ENCODE data around the gene ENPP1. TPM values are rescaled to one million over a fixed set of nuclear protein-coding genes. Genes with fewer than 3 reads are reported as not detected.

Gene ENPP1
- total and polyA plus RNA-seq, 8 donors = 4.8 to 46.6 (median 18.7) TPM

DNA sequence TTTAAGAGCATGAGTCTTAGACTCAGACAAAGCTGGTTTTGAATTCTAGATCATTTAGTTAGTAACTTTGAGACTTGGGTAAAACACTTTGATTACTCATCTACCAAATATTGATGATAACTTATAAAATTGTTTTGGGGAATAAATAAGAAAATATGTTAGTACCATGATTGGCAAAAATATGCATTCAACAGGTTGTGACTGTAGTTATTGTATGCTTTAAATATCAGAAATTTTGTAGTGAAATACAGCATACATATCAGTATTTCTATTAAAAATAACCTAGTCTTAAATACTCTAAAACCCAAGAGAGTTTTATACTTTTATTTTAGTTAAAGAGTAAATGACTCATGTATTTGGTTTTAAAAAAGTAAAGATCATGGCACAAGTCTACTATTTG is 68.7 kb downstream of the ENPP1 start:
- no peak overlapping the region for H3K4me3 ChIP-seq
- peaks cover 0 to 22% (median 5%) of the 10 kb centered on the region in 3 donors for H3K4me1 ChIP-seq
- peak overlapping the region in 1 of 4 donors; percentile 64 for H3K27ac ChIP-seq
- TF ChIP-seq, protein P1, sequence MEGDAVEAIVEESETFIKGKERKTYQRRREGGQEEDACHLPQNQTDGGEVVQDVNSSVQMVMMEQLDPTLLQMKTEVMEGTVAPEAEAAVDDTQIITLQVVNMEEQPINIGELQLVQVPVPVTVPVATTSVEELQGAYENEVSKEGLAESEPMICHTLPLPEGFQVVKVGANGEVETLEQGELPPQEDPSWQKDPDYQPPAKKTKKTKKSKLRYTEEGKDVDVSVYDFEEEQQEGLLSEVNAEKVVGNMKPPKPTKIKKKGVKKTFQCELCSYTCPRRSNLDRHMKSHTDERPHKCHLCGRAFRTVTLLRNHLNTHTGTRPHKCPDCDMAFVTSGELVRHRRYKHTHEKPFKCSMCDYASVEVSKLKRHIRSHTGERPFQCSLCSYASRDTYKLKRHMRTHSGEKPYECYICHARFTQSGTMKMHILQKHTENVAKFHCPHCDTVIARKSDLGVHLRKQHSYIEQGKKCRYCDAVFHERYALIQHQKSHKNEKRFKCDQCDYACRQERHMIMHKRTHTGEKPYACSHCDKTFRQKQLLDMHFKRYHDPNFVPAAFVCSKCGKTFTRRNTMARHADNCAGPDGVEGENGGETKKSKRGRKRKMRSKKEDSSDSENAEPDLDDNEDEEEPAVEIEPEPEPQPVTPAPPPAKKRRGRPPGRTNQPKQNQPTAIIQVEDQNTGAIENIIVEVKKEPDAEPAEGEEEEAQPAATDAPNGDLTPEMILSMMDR (IDR thresholded peaks at IDR 0.05) = no peak
- intact Hi-C loops (cut with DNase I) = no loop called here
- no peaks in the 10 kb centered on the region for H3K27me3 ChIP-seq
- no peak for DNase-seq
- no peaks in the 10 kb centered on the region for H3K36me3 ChIP-seq
- ATAC-seq = no peak
- no peaks in the 10 kb centered on the region for H3K9me3 ChIP-seq
- FAIRE-seq = no peak

DNA sequence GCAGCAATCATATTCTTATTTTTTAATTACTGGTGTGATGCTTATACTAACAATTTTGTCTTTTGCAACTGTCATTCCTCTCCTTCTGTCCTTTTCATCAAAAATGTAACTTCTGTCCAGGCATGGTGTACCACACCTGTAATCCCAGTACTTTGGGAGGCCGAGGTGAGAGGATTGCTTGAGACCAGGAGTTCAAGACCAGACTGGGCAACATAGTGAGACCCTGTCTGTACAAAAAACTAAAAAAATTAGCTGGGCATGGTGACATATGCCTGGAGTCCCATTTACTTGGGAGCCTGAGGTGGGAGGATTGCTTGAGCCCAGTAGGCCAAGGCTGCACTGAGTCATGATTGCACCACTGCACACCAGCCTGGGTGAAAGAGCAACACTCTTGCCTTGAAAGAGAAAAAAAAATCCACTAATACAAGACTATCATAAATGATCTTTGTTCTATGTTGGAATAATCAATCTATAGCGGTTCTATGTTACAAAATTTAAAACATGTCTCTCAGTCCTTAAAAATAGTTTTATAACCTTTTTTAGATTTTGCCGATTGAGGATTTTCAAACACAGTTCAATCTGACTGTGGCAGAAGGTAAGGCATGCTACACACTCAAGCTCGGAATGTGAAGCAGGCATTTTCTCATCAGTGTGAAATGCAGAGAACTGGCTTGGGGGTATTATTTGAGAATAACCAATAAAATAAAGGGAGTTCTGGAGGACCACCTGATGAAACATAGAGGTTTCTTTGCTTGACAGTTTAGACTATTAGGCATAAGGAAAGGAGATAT is 70.4 kb downstream of the ENPP1 start:
- FAIRE-seq (no peak), DNase-seq (peak in 1 of 6 donors; percentile 29), ATAC-seq (no peak)
- WGBS, 2 donors = 93% methylated on average over 4 of the region's 4 CpGs
- Histone ChIP-seq H3K9me3 (no peaks in the 10 kb centered on the region), H3K27me3 (no peaks in the 10 kb centered on the region), H3K4me1 (peaks cover 0 to 25% (median 5%) of the 10 kb centered on the region in 3 donors), H3K36me3 (no peaks in the 10 kb centered on the region), H3K4me3 (no peak overlapping the region), H3K27ac (no peak overlapping the region)
- intact Hi-C loops (cut with DNase I) = no loop called here
- TF ChIP-seq, protein P1 (IDR thresholded peaks at IDR 0.05) = no peak

DNA sequence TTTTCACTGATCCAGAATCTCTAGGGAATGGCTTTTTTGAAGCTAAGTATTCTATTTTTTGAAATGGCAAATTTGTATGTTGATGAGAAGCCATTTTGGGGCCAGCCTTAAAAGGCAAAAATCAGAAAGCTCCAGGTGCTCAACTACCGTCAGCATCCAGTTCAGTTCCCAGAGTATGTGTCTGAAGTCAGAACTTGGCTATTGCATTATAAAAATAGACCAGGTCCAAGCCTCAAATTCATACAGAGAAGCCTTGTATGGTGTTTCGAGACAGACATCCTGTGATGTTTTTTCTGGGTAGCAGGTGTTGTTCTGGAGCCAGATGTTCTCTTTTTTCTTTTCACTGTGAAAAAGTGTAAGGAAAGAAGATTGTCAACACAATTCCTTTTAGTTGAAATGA is 75.2 kb downstream of the ENPP1 start:
- TF ChIP-seq, protein P1 (IDR thresholded peaks at IDR 0.05) = no peak
- no peak for FAIRE-seq
- intact Hi-C loops (cut with DNase I) = no loop called here
- WGBS, 2 donors = 42 to 43% methylated on average over 2 of the region's 2 CpGs
- peaks cover 0 to 16% (median 8%) of the 10 kb centered on the region in 3 donors for H3K4me1 ChIP-seq
- H3K4me3 ChIP-seq = no peak overlapping the region
- no peaks in the 10 kb centered on the region for H3K9me3 ChIP-seq
- ATAC-seq = peak in 1 of 4 donors; percentile 49
- no peak overlapping the region for H3K27ac ChIP-seq
- no peaks in the 10 kb centered on the region for H3K27me3 ChIP-seq
- no peak for DNase-seq
- no peaks in the 10 kb centered on the region for H3K36me3 ChIP-seq

DNA sequence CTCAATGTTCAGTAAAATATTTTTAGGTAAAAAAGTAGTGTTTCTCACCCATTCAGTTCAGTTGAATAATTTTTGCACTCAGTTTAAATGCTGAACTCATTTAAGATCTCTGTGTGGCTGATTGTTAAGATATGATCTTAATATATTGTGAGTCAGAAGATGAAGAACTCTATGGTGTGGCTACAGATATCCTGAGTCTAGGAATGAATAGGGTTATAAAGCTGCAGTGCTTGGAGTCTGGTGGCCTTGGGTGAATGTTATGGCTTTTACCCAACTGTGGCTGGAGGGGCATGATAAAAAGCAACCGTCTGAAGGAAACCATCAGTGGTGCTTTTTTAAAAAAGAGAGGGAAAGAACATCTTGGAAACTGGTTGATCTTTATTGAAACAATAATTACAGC is 77.4 kb downstream of the ENPP1 start:
- Histone ChIP-seq H3K9me3 (no peaks in the 10 kb centered on the region), H3K4me3 (no peak overlapping the region), H3K27me3 (no peaks in the 10 kb centered on the region), H3K36me3 (no peaks in the 10 kb centered on the region), H3K4me1 (peaks cover 0 to 16% (median 8%) of the 10 kb centered on the region in 3 donors), H3K27ac (no peak overlapping the region)
- TF ChIP-seq, protein P1 (IDR thresholded peaks at IDR 0.05) = no peak
- ATAC-seq = peak in 2 of 4 donors; percentile 37 to 53
- intact Hi-C loops (cut with DNase I) = no loop called here
- FAIRE-seq = no peak
- 19 to 34% methylated on average over 1 of the region's 1 CpG for WGBS, 2 donors
- DNase-seq = no peak

DNA sequence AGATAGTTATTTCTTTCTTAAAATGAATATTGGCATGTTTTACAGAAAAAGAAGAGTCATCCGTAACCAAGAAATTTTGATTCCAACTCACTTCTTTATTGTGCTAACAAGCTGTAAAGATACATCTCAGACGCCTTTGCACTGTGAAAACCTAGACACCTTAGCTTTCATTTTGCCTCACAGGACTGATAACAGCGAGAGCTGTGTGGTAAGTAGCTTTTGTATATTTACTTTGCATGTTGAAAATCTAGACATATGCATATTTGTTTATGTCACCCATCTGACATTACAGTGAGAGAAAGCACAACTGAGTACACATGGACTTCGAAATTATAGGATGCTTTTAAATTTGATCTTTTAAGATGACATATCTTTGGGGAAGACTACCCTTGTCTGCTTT is 78.7 kb downstream of the ENPP1 start:
- FAIRE-seq (no peak), ATAC-seq (peak; percentile 82 to 93 (median 86)), DNase-seq (no peak)
- no peak overlapping the region for H3K4me3 ChIP-seq
- 34 to 41% methylated on average over 4 of the region's 4 CpGs for WGBS, 2 donors
- peaks cover 0 to 16% (median 8%) of the 10 kb centered on the region in 3 donors for H3K4me1 ChIP-seq
- intact Hi-C loops (cut with DNase I) = no loop called here
- TF ChIP-seq, protein P1 (IDR thresholded peaks at IDR 0.05) = no peak
- no peaks in the 10 kb centered on the region for H3K27me3 ChIP-seq
- H3K36me3 ChIP-seq = peaks cover 0 to 4% (median 0%) of the 10 kb centered on the region in 3 donors
- no peaks in the 10 kb centered on the region for H3K9me3 ChIP-seq
- H3K27ac ChIP-seq = peak overlapping the region in 2 of 4 donors; percentile 1 to 27
